Smooth muscle cell of the pulmonary artery (primary cell): Measurements from ENCODE around the gene TAP2. TPM values are rescaled to one million over a fixed set of nuclear protein-coding genes. Genes with fewer than 3 reads are reported as not detected.

Experiments
- total RNA-seq: library from RNA; depleted of rRNA; stranded (reverse); fragments of >200 nt; gene quantifications from 2 replicates; pipeline ENCODE4 v1.2.3, GENCODE V29; 2014

The TAP2 gene
- total RNA-seq = 19.5 and 33.5 TPM in 2 replicates

DNA sequence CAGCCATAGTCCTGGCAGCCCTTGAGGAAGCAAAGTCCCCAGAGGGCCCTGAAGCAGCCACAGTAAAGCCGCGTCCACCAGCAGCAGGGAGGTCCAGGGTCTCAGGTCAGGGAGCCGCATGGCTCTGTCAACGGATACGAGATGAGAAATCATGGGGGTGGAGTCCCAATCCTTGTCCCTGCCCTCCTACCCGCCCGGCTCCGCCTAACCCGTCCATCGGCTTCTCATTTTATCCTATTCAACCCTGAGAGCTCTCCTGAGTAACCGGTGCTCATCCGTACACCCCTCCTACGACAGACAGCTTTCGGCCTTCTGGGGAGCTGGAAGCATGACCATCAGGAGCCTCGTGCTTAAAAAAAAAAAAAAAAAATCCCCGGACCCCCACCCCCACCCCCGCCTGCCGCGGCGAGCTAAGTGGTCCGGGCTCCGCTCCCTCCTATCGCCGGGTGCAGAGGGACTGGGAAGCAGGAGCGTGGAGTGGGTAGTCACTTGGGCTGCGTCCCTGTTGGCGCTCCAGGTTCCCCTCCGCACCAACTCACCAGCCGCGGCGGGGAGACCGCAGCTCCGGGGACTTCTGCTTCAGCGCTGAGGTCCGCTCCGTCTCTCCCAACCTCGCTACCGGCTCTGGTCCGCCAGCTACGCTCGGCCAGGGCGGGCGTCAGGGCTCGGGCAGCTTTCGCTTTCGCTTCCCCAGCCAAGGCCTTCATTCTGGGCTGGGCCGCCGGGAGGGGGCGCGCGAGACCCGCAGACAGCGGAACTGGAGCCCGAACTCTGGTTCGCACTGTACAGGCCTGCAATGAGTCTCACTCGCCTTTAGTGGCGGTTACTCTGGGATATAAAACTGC, at the start of gene TAP2:
TSS of gene TAP2 (minus strand) at position 626 of the 845 bp plus-strand sequence. CDS start at position 120, 506 bp downstream.

DNA sequence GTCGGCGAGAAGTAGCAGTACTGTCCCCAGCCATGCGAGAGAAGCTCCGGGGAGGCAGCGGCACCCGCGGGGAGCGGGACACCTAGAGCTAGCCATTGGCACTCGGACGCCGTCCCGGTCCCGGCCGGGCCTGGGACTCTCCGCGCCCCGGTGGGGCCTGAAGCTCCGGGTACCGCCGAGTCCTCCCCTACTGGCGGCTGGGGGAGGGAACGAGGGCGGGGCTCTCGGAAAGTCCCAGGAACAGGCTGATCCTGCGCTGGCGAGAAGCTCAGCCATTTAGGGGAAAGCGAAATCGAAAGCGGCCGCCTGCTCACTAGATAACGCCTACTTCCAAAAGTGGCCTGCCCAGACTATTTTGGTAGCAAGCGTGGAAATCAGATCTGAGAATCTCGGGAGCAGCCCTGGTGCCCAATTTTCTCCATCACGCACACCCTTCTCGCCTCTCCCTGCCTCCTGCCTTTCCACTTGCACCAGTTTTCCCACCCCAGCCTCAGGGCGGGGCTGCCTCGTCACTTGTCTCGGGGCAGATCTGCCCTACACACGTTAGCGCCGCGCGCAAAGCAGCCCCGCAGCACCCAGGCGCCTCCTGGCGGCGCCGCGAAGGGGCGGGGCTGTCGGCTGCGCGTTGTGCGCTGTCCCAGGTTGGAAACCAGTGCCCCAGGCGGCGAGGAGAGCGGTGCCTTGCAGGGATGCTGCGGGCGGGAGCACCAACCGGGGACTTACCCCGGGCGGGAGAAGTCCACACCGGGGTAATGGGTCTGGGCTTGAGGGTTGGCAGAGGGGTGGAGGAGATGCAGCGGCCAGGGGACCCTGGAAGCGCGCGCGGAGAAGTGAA, 15.2 kb upstream of the TAP2 start, which contains the start of the genes PSMB9 and TAP1:
TSS of gene PSMB9 (plus strand) at position 652 of the 835 bp plus-strand sequence. CDS start at position 690, 38 bp downstream.
TSS of gene TAP1 (minus strand) at position 164 of the 835 bp plus-strand sequence. CDS start at position 96, 68 bp downstream.

DNA sequence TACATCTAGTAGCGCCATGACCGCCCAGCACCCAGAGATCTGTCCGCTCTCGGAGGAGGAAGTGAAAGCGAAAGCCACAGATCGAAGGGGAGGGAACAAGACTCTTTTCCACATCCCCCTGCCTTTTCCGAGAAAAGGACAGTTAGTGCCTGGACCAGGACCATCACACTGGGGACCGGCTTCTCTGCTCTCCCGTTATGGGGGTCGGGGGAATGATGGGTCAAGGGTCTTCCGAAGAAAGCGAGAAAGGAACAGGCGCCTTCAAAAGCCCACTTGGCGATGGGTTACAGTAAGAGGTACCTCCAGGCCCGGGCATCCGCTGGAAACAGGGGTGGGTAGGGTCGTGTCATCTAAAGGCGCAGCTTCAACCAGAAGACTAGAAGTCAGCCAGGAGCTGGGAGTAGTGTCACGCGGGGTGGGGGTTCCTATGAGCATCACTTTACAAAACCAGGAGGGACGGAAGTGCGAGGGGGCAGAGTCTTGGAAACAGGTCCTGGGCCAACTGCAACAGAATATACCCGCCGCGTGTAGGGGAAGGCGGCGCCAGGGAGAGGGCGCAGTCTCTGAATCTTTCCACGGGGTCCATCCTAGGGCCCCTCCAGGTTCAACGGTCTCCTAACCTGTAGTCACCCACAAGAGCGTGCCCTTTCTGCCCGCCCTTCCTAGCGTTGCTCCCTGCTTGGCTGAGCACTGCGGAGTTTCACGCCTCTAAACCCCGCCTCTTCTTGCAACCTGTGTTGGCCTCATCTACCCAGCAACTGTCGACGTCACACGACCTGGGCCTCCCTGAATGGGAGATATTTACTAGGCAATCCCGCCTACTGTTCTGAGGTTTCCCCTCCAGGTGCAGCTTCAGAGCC, 5.7 kb upstream of the TAP2 start, which contains the start of gene PSMB8:
TSS of gene PSMB8 (minus strand) at position 69 of the 860 bp plus-strand sequence. CDS start at position 18, 51 bp downstream.

DNA sequence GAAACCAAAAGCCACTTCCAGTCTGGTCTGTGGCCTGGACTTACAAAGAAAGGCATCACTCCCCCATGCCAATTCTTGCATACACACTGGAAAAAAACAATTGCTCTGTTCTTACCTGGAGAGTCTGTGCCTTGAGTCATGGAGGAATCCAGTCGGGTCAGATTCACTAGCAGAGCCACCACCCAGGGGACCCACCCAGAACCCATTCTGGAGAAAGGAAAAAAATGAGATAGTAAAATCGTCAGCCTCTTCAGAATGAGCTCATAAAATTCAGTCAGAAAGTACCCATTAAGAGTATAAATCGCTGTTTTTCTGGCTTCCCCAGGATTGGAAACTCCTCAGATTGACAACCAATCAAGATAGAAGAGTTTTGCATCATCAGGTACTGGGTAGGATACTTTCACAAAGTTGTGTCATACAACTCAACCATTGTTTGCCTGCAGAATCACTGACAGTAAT, 21.8 kb downstream of the TAP2 start, which contains the start of gene HLA-DOB:
TSS of gene HLA-DOB (minus strand) at position 257 of the 459 bp plus-strand sequence. CDS start at position 206, 51 bp downstream.

Other genes starting within 250 kb of the TAP2 start
- 1.3 TPM in 1 of 2 replicates, not detected in the other for gene HLA-DRB1, start 248.9 kb downstream of the TAP2 start, total RNA-seq
- gene HLA-DQA1, start 201.3 kb downstream of the TAP2 start, total RNA-seq = 0.20 TPM in 1 of 2 replicates, not detected in the other
- gene HLA-DQB1, start 172.1 kb downstream of the TAP2 start, total RNA-seq = not detected in 2 replicates
- not detected in 2 replicates for gene HLA-DQA2, start 97.3 kb downstream of the TAP2 start, total RNA-seq
- gene HLA-DQB2, start 75.2 kb downstream of the TAP2 start, total RNA-seq = not detected in 2 replicates
- 0.10 and 0.20 TPM in 2 replicates for gene HLA-DOB, start 21.7 kb downstream of the TAP2 start, total RNA-seq
- gene PSMB8, start 5.3 kb upstream of the TAP2 start, total RNA-seq = 33.5 and 35.4 TPM in 2 replicates
- 41.1 and 52.4 TPM in 2 replicates for gene TAP1, start 15.0 kb upstream of the TAP2 start, total RNA-seq
- 13.4 and 23.3 TPM in 2 replicates for gene PSMB9, start 15.5 kb upstream of the TAP2 start, total RNA-seq
- 0.07 and 0.59 TPM in 2 replicates for gene HLA-DMB, start 102.3 kb upstream of the TAP2 start, total RNA-seq
- 3.3 and 8.5 TPM in 2 replicates for gene HLA-DMA, start 114.4 kb upstream of the TAP2 start, total RNA-seq
- 84.5 and 93.0 TPM in 2 replicates for gene BRD2, start 129.9 kb upstream of the TAP2 start, total RNA-seq
- 2.1 TPM in 1 of 2 replicates, not detected in the other for gene HLA-DOA, start 170.9 kb upstream of the TAP2 start, total RNA-seq
- gene HLA-DPA1, start 234.9 kb upstream of the TAP2 start, total RNA-seq = 0.17 and 3.8 TPM in 2 replicates
- 2.8 and 19.5 TPM in 2 replicates for gene HLA-DPB1, start 237.3 kb upstream of the TAP2 start, total RNA-seq